ENCODE measurements around the gene TMBIM4. TPM values are rescaled to one million over a fixed set of nuclear protein-coding genes. Genes with fewer than 3 reads are reported as not detected.
"Not testable (repeated sequence)": the region's sequence is repeated elsewhere in the genome, so short reads cannot be mapped to it uniquely, and the experiment has no call there.

TMBIM4 gene
- 86.8 and 89.8 TPM in 2 replicates for total RNA-seq (2014; rRNA removed; shearing (Covaris generic))
- polyA plus RNA-seq (2014; cell fraction: nucleus; rRNA removed): 43.5 and 77.9 TPM in 2 replicates

- peak; percentile 90 for DNase-seq (ENCODE audit: extremely low read depth, low read depth)
These were observed at the start of gene TMBIM4 for GRCh38 chr12:66169221-66170170. Gene TMBIM4, minus strand, starts transcription at chr12:66169996. Its CDS starts 45 bp downstream, at chr12:66169951.

- no peak for DNase-seq (ENCODE audit: extremely low read depth, low read depth)
These were observed 47.6 kb upstream of the TMBIM4 start for GRCh38 chr12:66217342-66217917.

GRCh38 chr12:66213011-66213410 lies 43.2 kb upstream of the TMBIM4 start:
- DNase-seq (ENCODE audit: extremely low read depth, low read depth): not testable (repeated sequence)

GRCh38 chr12:66211573-66211972 lies 41.8 kb upstream of the TMBIM4 start:
- DNase-seq (ENCODE audit: extremely low read depth, low read depth): not testable (repeated sequence)

GRCh38 chr12:66210840-66211239 lies 41.0 kb upstream of the TMBIM4 start:
- DNase-seq (ENCODE audit: extremely low read depth, low read depth): no peak

- no peak for DNase-seq (ENCODE audit: extremely low read depth, low read depth)
These were observed 36.3 kb upstream of the TMBIM4 start for GRCh38 chr12:66206141-66206540.

- no peak for DNase-seq (ENCODE audit: extremely low read depth, low read depth)
These were observed 34.0 kb upstream of the TMBIM4 start for GRCh38 chr12:66203820-66204219.

- no peak for DNase-seq (ENCODE audit: extremely low read depth, low read depth)
These were observed 30.2 kb upstream of the TMBIM4 start for GRCh38 chr12:66199831-66200509.

GRCh38 chr12:66199141-66199540 lies 29.3 kb upstream of the TMBIM4 start:
- no peak for DNase-seq (ENCODE audit: extremely low read depth, low read depth)

- DNase-seq (ENCODE audit: extremely low read depth, low read depth): no peak
These were observed 27.7 kb upstream of the TMBIM4 start for GRCh38 chr12:66197495-66197921.

- DNase-seq (ENCODE audit: extremely low read depth, low read depth): no peak
These were observed 27.0 kb upstream of the TMBIM4 start for GRCh38 chr12:66196806-66197205.

- DNase-seq (ENCODE audit: extremely low read depth, low read depth): no peak
These were observed 25.4 kb upstream of the TMBIM4 start for GRCh38 chr12:66195242-66195641.

- DNase-seq (ENCODE audit: extremely low read depth, low read depth): no peak
These were observed 24.3 kb upstream of the TMBIM4 start for GRCh38 chr12:66194122-66194521.

- no peak for DNase-seq (ENCODE audit: extremely low read depth, low read depth)
These were observed 21.8 kb upstream of the TMBIM4 start for GRCh38 chr12:66191547-66192126.

GRCh38 chr12:66190519-66191370 lies 20.9 kb upstream of the TMBIM4 start:
- no peak for DNase-seq (ENCODE audit: extremely low read depth, low read depth)

- DNase-seq (ENCODE audit: extremely low read depth, low read depth): no peak
These were observed 20.1 kb upstream of the TMBIM4 start for GRCh38 chr12:66189889-66190288.

- DNase-seq (ENCODE audit: extremely low read depth, low read depth): no peak
These were observed 19.7 kb upstream of the TMBIM4 start for GRCh38 chr12:66189486-66189843.

- DNase-seq (ENCODE audit: extremely low read depth, low read depth): no peak
These were observed 19.0 kb upstream of the TMBIM4 start, which contains the start of gene IRAK3 for GRCh38 chr12:66188584-66189485. Gene IRAK3, plus strand, starts transcription at chr12:66189214. Its CDS starts 86 bp downstream, at chr12:66189300.

GRCh38 chr12:66187821-66188220 lies 18.0 kb upstream of the TMBIM4 start:
- DNase-seq (ENCODE audit: extremely low read depth, low read depth): no peak

Measured in NCI-H460 (cell line).